NCI-H2081 (cell line): ENCODE results near the gene CTNNA2.
"Not testable (repeated sequence)": the region's sequence is repeated elsewhere in the genome, so short reads cannot be mapped to it uniquely, and the experiment has no call there.

Experiments used
- DNase-seq, 2 experiments: peaks; one replicate each; lab custom pipeline; 2025; lab: John Stamatoyannopoulos, UW

Gene CTNNA2

GRCh38 chr2:80030135-80030534, 517.3 kb downstream of the CTNNA2 start:
- DNase-seq, result no peak

GRCh38 chr2:80032684-80033083, 519.8 kb downstream of the CTNNA2 start:
- DNase-seq, result not testable (repeated sequence)

GRCh38 chr2:80035749-80036285, 523.0 kb downstream of the CTNNA2 start:
- DNase-seq, result no peak

- DNase-seq, result no peak
These were observed 524.5 kb downstream of the CTNNA2 start for GRCh38 chr2:80037310-80037709.

- DNase-seq, result no peak
These were observed 527.4 kb downstream of the CTNNA2 start for GRCh38 chr2:80040226-80040625.

GRCh38 chr2:80042635-80043034, 529.8 kb downstream of the CTNNA2 start:
- DNase-seq, result no peak

- DNase-seq, result no peak
These were observed 535.4 kb downstream of the CTNNA2 start for GRCh38 chr2:80048296-80048695.

DNA sequence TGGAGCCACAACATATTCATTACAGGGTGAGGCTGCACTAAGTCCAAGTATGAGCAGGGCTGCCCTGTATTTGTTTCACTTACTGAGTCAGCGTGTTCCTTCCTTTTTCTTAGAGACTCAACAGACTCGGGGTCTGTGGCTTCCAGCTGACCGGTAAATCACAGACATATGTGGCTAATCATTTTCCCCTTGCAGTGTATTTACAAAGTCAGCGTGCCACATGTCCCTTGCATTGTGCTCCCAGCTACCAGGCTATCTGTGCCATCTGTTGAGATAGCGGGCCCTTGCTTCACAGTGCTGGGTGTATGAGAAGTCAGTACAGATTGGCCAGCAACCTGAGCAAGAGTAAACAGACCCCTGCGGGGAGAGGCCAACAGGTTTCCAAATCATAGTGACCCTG, 537.4 kb downstream of the CTNNA2 start:
- no peak for DNase-seq

DNA sequence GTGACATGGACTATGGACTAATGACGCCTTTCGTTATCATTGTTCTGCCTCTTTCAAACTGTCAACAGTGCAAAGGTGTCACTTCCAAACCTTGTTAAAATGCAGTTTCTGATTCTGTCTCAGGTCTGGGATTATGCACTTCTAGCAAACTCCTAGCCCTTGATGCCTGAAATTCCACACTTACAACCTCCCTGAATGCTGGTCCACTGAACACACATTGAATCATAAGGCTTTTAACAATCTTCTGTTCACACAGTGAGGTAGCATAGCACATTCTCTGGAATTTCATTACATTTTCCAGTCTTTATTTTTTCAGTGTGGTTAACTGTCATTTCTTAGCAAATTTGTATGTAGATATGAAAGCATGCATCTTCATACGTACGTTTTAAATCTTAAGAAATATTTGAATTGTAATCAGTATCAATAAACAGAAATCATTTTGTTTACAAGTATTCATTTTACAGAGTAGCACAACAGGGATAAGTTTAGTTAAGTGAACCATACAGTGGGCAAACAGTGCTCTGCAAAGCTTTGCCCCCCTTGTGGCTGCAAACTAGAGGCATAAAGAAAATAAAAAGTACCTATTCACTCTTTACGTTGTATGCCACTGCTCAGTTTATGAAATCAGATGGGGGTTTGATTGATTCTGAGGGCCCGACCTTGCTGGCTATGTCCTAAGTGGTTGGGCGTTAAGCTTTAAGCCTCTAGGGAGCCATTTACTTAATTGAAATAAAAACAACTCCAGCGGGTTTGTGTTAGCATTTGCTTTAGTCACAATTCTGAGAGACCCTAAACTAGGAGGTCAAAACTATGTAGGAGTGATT, 540.9 kb downstream of the CTNNA2 start:
- peak in 1 of 2 experiments; percentile 23 for DNase-seq

DNA sequence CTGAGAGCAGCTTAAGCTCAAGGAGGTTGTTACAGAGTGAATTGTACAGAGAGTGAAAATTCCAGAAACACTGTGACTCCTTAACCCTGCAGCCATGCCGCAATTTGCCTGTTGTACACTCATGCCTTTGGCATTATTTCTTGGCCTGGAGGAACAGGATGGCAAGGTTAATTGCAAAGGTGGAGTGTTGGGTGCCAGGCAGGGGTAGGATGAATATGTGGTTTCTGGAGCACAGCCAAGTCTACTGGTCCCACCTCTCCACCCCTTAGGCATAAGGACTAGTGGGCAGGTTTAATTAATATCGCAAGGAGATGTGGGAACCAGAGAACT, 541.5 kb downstream of the CTNNA2 start:
- no peak for DNase-seq

DNA sequence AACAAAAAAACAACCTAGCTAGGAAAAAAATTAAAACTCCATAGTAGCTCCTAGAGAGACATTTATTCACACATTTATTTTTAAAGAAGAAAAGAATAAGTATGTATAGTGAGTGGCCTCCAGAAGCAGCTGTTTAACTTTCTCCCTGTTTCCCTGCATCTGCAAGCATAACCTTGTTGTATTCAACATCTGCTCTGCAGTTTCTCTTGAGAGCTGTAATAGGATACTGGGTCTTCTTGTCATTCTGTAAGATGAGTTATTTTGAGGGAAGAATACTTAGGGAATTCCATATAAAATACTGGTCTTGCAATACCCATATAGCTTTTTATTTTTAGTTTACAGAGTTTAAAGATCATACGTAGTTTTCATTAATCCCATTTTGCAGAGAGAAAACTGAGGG, 545.1 kb downstream of the CTNNA2 start:
- DNase-seq, result no peak

DNA sequence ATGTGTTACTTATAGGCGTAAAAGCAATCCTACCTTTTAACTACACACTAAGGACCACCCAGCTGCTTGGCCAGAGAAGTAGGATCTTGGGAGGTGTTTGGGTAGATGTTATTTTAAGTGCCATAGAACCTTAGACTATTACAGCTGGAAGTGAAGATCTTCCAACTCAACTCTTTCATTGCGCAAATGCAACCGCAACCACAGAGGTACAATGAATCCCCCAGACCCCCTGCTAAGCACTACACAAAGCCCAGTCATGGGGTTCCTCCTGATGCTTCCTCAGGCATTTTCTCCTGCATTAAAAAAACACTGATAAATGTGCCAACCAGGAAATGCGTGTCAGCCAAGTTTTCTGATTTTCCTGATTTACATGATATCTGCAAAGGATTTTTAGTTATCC, 545.7 kb downstream of the CTNNA2 start:
- DNase-seq, result no peak

DNA sequence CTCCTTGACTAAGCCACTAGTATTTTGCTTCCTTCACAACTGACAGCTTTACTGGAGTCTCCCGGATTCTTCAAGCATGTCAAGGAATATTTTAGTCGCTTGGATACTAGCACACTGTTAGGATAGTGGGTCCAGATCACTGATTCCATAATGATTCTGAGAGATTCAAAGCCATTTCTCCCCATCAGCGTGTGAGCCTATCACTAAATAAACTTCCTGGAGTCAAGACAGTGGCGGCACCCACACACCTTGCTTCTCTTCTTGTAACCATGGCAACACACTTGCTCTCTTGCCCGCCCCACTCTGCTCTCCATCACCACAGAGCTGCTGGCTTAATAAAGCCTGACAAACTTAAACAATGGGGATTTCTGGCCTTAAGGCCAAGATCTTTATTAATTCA, 546.6 kb downstream of the CTNNA2 start:
- no peak for DNase-seq

GRCh38 chr2:80061881-80062280, 549.0 kb downstream of the CTNNA2 start:
- DNase-seq, result no peak

GRCh38 chr2:80062298-80062697, 549.4 kb downstream of the CTNNA2 start:
- DNase-seq, result no peak

DNA sequence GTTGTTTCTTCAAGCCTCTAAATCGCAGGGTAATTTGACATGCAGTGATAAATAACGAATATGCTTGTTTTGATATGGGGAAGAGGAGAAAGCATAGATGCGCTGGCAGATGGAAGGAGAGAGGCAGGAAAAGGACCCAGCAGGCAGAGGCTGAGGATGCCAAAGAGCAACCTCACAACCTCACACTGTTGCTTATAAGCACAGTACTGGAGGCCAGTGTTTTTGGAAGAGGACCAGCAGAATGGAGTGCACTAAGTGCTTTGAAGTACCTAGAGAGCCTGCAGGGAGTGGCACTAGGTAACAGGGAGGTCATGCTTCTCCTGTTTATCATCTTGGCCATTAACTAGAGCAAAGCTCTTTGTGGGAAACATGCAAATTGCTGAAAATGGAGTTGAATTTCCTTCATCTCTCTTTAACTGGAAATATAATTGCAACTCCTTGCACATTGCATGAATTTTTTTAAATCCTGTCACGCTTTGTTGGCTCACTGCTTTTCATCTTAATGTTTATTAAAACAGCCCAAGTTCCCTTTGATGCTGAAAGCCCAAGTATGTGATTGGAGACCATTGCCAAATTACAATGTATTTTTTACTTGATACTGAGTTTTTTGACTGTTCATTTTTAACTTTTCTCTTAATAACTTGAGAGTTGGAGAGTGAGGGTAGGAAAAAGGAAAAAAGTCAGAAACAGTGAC, 555.3 kb downstream of the CTNNA2 start:
- DNase-seq, result peak in 1 of 2 experiments; percentile 37

DNA sequence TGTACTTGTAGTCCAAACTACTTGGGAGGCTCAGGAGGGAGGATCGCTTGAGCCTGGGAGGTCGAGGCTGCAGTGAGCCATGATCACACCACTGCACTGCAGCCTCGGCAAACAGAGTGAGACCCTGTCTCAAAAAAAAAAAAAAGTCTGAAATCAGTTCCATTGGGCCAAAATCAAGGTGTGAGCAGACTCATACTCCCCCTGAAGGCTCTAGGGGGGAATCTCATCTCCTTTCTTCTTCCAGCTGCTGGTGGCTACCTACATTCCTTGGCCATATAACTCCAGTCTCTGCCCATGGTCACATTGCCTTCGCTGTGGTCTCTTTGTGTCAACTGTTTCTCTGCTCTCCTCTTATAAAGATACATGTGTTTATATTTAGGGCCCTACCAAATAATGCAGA, 557.7 kb downstream of the CTNNA2 start:
- no peak for DNase-seq

- no peak for DNase-seq
These were observed 559.1 kb downstream of the CTNNA2 start for GRCh38 chr2:80071941-80072340.

DNA sequence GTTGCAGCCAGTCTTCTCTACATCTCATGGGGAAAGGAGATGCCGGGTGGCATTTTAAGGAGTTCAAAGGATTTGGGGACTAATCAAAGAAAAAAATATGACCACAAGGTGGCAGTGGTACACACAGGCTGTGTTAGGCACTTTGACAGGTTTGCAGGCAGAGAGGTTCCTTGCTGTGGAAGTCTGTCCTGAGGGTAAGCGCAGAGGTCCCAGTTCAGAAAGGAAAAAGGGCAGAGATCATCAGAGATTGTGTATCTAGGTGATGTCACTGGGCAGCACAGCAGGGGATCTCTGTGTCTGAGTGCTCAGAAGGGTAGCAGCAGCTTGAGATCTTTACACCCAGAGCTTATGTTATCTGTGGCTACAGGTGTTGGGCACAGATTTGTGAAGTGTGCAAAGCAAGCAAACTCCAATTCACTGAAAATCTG, 560.3 kb downstream of the CTNNA2 start:
- DNase-seq, result peak; percentile 67 to 70

DNA sequence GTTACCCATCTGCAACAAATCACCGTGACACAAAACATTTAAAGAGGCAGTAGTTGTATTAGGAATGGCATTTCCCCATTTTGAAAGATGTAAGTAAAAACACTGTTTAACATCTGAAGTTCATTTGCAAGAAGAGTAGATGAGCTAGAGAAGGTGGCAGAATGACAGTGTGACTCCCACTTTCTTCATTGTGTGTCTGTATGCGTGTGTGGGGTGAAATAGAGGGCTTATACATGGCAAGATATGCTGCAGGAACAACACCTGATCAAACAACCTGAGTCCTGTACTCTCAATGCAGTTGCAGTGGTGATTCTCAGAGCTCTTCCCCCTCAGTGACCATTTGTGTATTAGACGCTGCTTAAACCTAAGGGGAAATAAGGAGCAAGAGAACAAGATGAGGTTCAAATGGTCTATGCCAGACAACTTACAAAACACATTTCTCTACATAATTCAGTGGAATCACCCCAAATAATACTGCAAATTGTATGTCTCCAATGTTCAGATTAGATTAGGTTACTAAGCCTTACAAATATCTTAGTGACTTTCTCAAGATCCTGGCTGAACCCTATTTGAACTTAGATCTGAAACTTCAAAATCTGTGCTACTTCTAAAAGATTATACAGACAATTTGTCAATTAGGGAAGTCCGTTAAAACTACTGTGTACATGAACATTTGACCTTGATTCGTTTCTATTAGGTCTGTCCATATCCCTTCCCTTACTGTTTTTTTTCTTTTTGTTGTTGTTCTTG, 561.6 kb downstream of the CTNNA2 start:
- no peak for DNase-seq

- DNase-seq, result no peak
These were observed 562.9 kb downstream of the CTNNA2 start for GRCh38 chr2:80075719-80076118.

GRCh38 chr2:80078290-80079036, 565.6 kb downstream of the CTNNA2 start:
- DNase-seq, result no peak
